GM12878 (cell line): ENCODE data around the gene NT5M. TPM values are rescaled to one million over a fixed set of nuclear protein-coding genes. Genes with fewer than 3 reads are reported as not detected.

Source experiments
- ATAC-seq: fragments of 200-7000 bp; cut with Tn5 transposase; 3 replicates; pipeline ENCODE4 v1.9.1; 2020; ENCODE audit warnings: mild to moderate bottlenecking, moderate library complexity
- BruUV-seq: library from RNA; stranded (reverse); fragments of 400-500 nt; replicated peaks from 2 replicates; lab custom pipeline; 2021; lab: Mats Ljungman, UMichigan
- CTCF ChIA-PET: fragments of 300-600 bp; sonication (Branson Sonifier 250); formaldehyde crosslinking; extraction: SDS; loops from one replicate; lab custom pipeline; 2021; ENCODE audit warnings: inconsistent platforms; lab: Yijun Ruan, JAX
- POLR2A ChIA-PET: fragments of 350-600 bp; formaldehyde crosslinking; extraction: SDS; loops from one replicate; lab custom pipeline; 2021; ENCODE audit warnings: inconsistent platforms; lab: Charles Lee
- RAD21 ChIA-PET: fragments of 300-600 bp; sonication (Branson Sonifier 250); formaldehyde crosslinking; loops from one replicate; lab custom pipeline; 2023; ENCODE audit warnings: antibody characterized with exemption; ENCODE audit not compliant: unreplicated experiment; lab: Charles Lee
- SMC1A ChIA-PET: fragments of 300-600 bp; sonication (Branson Sonifier 250); formaldehyde crosslinking; loops from one replicate; lab custom pipeline; 2023; ENCODE audit not compliant: unreplicated experiment, uncharacterized antibody; lab: Charles Lee
- DNase-seq: peaks from one replicate; pipeline ENCODE4 v3.0.0-alpha.2; 2011; ENCODE audit warnings: low read depth, low spot score
- FAIRE-seq: peaks from 3 replicates; lab custom pipeline; 2011; peaks lifted over from hg19 to GRCh38; lab: Jason Lieb, UNC
- H2AFZ ChIP-seq: 2 replicates; pipeline ENCODE4 v1.6.0; 2011; ENCODE audit warnings: low read depth, low read length, control low read depth; ENCODE audit not compliant: control insufficient read depth
- H3K27ac ChIP-seq: 2 replicates; pipeline ENCODE4 v1.5.1; 2011; ENCODE audit warnings: control low read depth; ENCODE audit not compliant: control insufficient read depth, insufficient read depth
- H3K27me3 ChIP-seq, 2 experiments: replicated peaks in 1 of 2; 2 replicates each; pipeline versions ENCODE4 v1.6.0 to v1.6.1; 2011; ENCODE audit warnings: low read length in 1 of 2; ENCODE audit not compliant: control insufficient read depth in 2 of 2, insufficient read depth in 2 of 2
- H3K36me3 ChIP-seq, 2 experiments: 2 replicates each; pipeline ENCODE4 v1.5.1; 2011; ENCODE audit warnings: low read length in 1 of 2; ENCODE audit not compliant: control insufficient read depth in 2 of 2, insufficient read depth in 2 of 2
- H3K4me1 ChIP-seq: 2 replicates; pipeline ENCODE4 v1.6.1; 2011; ENCODE audit warnings: mild to moderate bottlenecking, low read length, moderate library complexity, mixed read lengths; ENCODE audit not compliant: control insufficient read depth, insufficient read depth
- H3K4me2 ChIP-seq: 2 replicates; pipeline ENCODE4 v1.6.0; 2011; ENCODE audit warnings: control low read depth; ENCODE audit not compliant: control insufficient read depth, insufficient read depth
- H3K4me3 ChIP-seq: fragments of 200-600 bp; sonication (generic); 2 replicates; pipeline ENCODE4 v1.5.1; 2016
- H3K79me2 ChIP-seq: 2 replicates; pipeline ENCODE4 v1.6.0; 2011; ENCODE audit warnings: low read length; ENCODE audit not compliant: control insufficient read depth, insufficient read depth
- H3K9ac ChIP-seq: 2 replicates; pipeline ENCODE4 v1.8.0; 2011; ENCODE audit warnings: low read length, control low read depth, mixed read lengths; ENCODE audit not compliant: control insufficient read depth, insufficient read depth
- H3K9me3 ChIP-seq: replicated peaks from 3 replicates; pipeline ENCODE4 v1.5.1; 2011; ENCODE audit warnings: mild to moderate bottlenecking, low read length; ENCODE audit not compliant: control insufficient read depth, insufficient read depth
- H4K20me1 ChIP-seq: 2 replicates; pipeline ENCODE4 v1.6.0; 2011; ENCODE audit not compliant: control insufficient read depth, insufficient read depth
- ASH2L ChIP-seq: fragments of 300-600, 200-600 bp; sonication (generic); IDR thresholded peaks from 2 replicates; pipeline ENCODE4 v1.6.1; 2017; ENCODE audit warnings: low read depth, mild to moderate bottlenecking, borderline replicate concordance
- CBX5 ChIP-seq: sonication (generic); IDR thresholded peaks from 2 replicates; pipeline ENCODE4 v1.6.1; 2016; ENCODE audit warnings: low read depth, moderate library complexity, mild to moderate bottlenecking, inconsistent platforms
- CHD2 ChIP-seq: IDR thresholded peaks from 2 replicates; pipeline ENCODE4 v1.6.1; 2011; ENCODE audit warnings: low read depth, low read length, improper control_type of control experiment, borderline replicate concordance
- CREB1 ChIP-seq: IDR thresholded peaks from 2 replicates; pipeline ENCODE4 v1.6.1; 2012; ENCODE audit warnings: low read depth, mild to moderate bottlenecking, inconsistent platforms
- EED ChIP-seq: sonication (generic); IDR thresholded peaks from 2 replicates; pipeline ENCODE4 v1.6.1; 2016; ENCODE audit warnings: antibody characterized with exemption, low read depth
- NR2C1 ChIP-seq: fragments of 450-650 bp; IDR thresholded peaks from 2 replicates; pipeline ENCODE4 v1.6.1; 2017; ENCODE audit warnings: antibody characterized with exemption, mild to moderate bottlenecking, moderate library complexity
- PAX5 ChIP-seq: IDR thresholded peaks from 2 replicates; pipeline ENCODE4 v1.6.1; 2011; ENCODE audit warnings: low read depth, low read length, borderline replicate concordance
- ZNF24 ChIP-seq: fragments of 450-650 bp; IDR thresholded peaks from 2 replicates; pipeline ENCODE4 v1.6.1; 2017; ENCODE audit warnings: antibody characterized with exemption, mild to moderate bottlenecking
- ZSCAN29 ChIP-seq: fragments of 450-650 bp; IDR thresholded peaks from 2 replicates; pipeline ENCODE4 v1.6.1; 2017; ENCODE audit warnings: mild to moderate bottlenecking, moderate library complexity
- ZZZ3 ChIP-seq: IDR thresholded peaks from 2 replicates; pipeline ENCODE4 v1.6.1; 2011; ENCODE audit warnings: low read depth; ENCODE audit not compliant: control insufficient read depth, insufficient read length
- WGBS: methylation state at CpG from one replicate; pipeline ENCODE4 v1.1.6; 2016; ENCODE audit warnings: low lambda C conversion rate; ENCODE audit not compliant: insufficient replicate concordance, insufficient coverage; ENCODE audit errors: missing lambda C conversion rate; 5-methylcytosine and 5-hydroxymethylcytosine counted together
- in situ Hi-C: fragments of 300-500 bp; cut with MboI; formaldehyde crosslinking; loops from 9 replicates; pipeline ENCODE4 v1.14.3; 2018; ENCODE audit warnings: mixed read lengths
- intact Hi-C: fragments of 100-400 bp; cut with micrococcal nuclease; formaldehyde crosslinking; loops from one replicate; pipeline ENCODE4 v1.14.2; 2022; ENCODE audit not compliant: unreplicated experiment
- polyA plus RNA-seq, 11 experiments: library from polyadenylated mRNA; depleted of rRNA in 4 of 11; unstranded in 6 of 11; stranded (reverse) in 5 of 11; fragments of >200 nt; fragmentation: Nextera tagmentation in 4 of 11; fragmentation: Illumina TruSeq in 1 of 11; extraction: Ambion mirVana in 4 of 11; extraction: Trizol in 1 of 11; gene quantifications; 1 replicate in 1 of 11; 2 replicates in 10 of 11; pipeline versions ENCODE4 v1.2.1 to v1.2.3, GENCODE V29; 2011 to 2016; ENCODE audit warnings: inconsistent platforms in 2 of 11, missing spikeins in 2 of 11, low read depth in 1 of 11
- total RNA-seq, 4 experiments: library from RNA; depleted of rRNA in 3 of 4; stranded (reverse); fragments of >200 nt in 3 of 4; fragmentation: Illumina TruSeq in 1 of 4; extraction: Trizol in 1 of 4; gene quantifications; 2 replicates each; pipeline versions ENCODE4 v1.2.1 to v1.2.3, GENCODE V29; 2013 to 2021
- TF ChIP-seq, protein P1 (sequence below): fragments of 450-650 bp; IDR thresholded peaks from 2 replicates; pipeline ENCODE4 v1.6.1; 2016; ENCODE audit warnings: mild to moderate bottlenecking, moderate library complexity, borderline replicate concordance
- TF ChIP-seq, protein P2 (sequence below): fragments of 450-650 bp; formaldehyde crosslinking; IDR thresholded peaks from 2 replicates; pipeline ENCODE4 v1.5.0; 2022; ENCODE audit warnings: mild to moderate bottlenecking, missing genetic modification characterization
- TF ChIP-seq, protein P3 (sequence below): fragments of 450-650 bp; IDR thresholded peaks from 2 replicates; pipeline ENCODE4 v1.6.1; 2017; ENCODE audit warnings: mild to moderate bottlenecking

NT5M gene
- total and polyA plus RNA-seq, 10 of the 15 experiments (the other 5 are each of a cell fraction or from before 2014, with no cell fraction given) = 0.18 to 14.1 (median 2.9) TPM

DNA sequence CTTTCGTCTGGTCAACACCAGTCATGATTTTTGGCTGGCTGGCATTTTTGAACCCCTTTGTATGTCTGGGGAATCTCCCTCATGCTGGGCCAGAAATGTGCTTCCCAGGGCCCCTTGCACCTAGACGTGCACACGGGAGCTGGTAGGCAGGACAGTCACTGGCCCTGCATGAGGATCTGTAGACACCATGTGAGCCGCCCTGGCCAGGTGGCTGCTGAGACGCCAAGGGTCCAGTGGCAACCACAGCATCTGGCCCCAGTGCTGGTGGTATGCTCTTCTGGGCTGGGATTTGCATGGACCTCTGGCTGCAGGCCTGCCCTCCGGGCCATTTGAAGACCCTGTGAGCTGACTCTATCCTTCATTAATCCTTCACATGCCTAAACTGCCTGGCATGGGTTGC is 67.5 kb downstream of the NT5M start:
- no peaks in the 10 kb centered on the region for H3K79me2 ChIP-seq
- CTCF ChIA-PET = no interaction called here
- H3K36me3 ChIP-seq = no peaks in the 10 kb centered on the region
- RAD21 ChIA-PET = no interaction called here
- 36% methylated on average over 6 of the region's 6 CpGs for WGBS
- no peaks in the 10 kb centered on the region for H4K20me1 ChIP-seq
- no peak overlapping the region for H2AFZ ChIP-seq
- FAIRE-seq (no peak), ATAC-seq (no peak), DNase-seq (no peak)
- BruUV-seq = no TSS peak
- H3K9ac ChIP-seq = no peak overlapping the region
- POLR2A ChIA-PET = no interaction called here
- TF ChIP-seq ASH2L (no peak), NR2C1 (no peak), ZSCAN29 (no peak), CBX5 (no peak), EED (no peak), CREB1 (no peak), ZZZ3 (no peak), ZNF24 (no peak), CHD2 (no peak), PAX5 (no peak)
- TF ChIP-seq, protein P1, sequence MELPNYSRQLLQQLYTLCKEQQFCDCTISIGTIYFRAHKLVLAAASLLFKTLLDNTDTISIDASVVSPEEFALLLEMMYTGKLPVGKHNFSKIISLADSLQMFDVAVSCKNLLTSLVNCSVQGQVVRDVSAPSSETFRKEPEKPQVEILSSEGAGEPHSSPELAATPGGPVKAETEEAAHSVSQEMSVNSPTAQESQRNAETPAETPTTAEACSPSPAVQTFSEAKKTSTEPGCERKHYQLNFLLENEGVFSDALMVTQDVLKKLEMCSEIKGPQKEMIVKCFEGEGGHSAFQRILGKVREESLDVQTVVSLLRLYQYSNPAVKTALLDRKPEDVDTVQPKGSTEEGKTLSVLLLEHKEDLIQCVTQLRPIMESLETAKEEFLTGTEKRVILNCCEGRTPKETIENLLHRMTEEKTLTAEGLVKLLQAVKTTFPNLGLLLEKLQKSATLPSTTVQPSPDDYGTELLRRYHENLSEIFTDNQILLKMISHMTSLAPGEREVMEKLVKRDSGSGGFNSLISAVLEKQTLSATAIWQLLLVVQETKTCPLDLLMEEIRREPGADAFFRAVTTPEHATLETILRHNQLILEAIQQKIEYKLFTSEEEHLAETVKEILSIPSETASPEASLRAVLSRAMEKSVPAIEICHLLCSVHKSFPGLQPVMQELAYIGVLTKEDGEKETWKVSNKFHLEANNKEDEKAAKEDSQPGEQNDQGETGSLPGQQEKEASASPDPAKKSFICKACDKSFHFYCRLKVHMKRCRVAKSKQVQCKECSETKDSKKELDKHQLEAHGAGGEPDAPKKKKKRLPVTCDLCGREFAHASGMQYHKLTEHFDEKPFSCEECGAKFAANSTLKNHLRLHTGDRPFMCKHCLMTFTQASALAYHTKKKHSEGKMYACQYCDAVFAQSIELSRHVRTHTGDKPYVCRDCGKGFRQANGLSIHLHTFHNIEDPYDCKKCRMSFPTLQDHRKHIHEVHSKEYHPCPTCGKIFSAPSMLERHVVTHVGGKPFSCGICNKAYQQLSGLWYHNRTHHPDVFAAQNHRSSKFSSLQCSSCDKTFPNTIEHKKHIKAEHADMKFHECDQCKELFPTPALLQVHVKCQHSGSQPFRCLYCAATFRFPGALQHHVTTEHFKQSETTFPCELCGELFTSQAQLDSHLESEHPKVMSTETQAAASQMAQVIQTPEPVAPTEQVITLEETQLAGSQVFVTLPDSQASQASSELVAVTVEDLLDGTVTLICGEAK = no peak
- TF ChIP-seq, protein P2, sequence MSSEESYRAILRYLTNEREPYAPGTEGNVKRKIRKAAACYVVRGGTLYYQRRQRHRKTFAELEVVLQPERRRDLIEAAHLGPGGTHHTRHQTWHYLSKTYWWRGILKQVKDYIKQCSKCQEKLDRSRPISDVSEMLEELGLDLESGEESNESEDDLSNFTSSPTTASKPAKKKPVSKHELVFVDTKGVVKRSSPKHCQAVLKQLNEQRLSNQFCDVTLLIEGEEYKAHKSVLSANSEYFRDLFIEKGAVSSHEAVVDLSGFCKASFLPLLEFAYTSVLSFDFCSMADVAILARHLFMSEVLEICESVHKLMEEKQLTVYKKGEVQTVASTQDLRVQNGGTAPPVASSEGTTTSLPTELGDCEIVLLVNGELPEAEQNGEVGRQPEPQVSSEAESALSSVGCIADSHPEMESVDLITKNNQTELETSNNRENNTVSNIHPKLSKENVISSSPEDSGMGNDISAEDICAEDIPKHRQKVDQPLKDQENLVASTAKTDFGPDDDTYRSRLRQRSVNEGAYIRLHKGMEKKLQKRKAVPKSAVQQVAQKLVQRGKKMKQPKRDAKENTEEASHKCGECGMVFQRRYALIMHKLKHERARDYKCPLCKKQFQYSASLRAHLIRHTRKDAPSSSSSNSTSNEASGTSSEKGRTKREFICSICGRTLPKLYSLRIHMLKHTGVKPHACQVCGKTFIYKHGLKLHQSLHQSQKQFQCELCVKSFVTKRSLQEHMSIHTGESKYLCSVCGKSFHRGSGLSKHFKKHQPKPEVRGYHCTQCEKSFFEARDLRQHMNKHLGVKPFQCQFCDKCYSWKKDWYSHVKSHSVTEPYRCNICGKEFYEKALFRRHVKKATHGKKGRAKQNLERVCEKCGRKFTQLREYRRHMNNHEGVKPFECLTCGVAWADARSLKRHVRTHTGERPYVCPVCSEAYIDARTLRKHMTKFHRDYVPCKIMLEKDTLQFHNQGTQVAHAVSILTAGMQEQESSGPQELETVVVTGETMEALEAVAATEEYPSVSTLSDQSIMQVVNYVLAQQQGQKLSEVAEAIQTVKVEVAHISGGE (CRISPR knock-in tag) = no peak
- TF ChIP-seq, protein P3, sequence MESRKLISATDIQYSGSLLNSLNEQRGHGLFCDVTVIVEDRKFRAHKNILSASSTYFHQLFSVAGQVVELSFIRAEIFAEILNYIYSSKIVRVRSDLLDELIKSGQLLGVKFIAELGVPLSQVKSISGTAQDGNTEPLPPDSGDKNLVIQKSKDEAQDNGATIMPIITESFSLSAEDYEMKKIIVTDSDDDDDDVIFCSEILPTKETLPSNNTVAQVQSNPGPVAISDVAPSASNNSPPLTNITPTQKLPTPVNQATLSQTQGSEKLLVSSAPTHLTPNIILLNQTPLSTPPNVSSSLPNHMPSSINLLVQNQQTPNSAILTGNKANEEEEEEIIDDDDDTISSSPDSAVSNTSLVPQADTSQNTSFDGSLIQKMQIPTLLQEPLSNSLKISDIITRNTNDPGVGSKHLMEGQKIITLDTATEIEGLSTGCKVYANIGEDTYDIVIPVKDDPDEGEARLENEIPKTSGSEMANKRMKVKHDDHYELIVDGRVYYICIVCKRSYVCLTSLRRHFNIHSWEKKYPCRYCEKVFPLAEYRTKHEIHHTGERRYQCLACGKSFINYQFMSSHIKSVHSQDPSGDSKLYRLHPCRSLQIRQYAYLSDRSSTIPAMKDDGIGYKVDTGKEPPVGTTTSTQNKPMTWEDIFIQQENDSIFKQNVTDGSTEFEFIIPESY = no peak
- SMC1A ChIA-PET = no interaction called here
- no peak overlapping the region for H3K4me3 ChIP-seq
- no peak overlapping the region for H3K27ac ChIP-seq
- intact Hi-C loops (no loop called here), in situ Hi-C loops (no loop called here)
- H3K9me3 ChIP-seq = no peaks in the 10 kb centered on the region
- H3K4me2 ChIP-seq = no peak overlapping the region
- no peaks in the 10 kb centered on the region for H3K4me1 ChIP-seq
- H3K27me3 ChIP-seq = peaks cover 0 to 2% of the 10 kb centered on the region in 2 experiments; a peak in 3 of 4 replicates
